Measurements from ENCODE around the gene YWHAE. TPM values are rescaled to one million over a fixed set of nuclear protein-coding genes. Genes with fewer than 3 reads are reported as not detected.

The YWHAE gene
- total RNA-seq, 6 experiments from 2014 or later, result 167 to 446 (median 217) TPM

DNA sequence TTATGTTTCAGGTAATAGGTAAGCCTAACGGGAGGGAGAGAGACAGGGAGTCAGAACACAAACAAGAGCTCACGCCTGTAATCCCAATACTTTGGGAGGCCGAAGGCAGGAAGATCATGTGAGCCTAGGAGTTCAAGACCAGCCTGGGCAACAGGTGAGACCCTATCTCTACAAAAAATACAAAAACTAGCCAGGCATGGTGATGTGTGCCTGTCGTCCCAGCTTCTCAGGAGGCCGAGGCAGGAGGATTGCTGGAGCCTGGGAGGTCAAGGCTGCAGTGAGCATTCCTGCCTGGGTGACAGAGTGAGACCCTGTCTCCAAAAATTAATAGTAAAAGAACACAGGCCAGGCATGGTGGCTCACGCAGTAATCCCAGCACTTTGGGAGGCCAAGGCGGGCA is 27.4 kb downstream of the YWHAE start:
- H3K4me1 ChIP-seq, result peaks cover 0 to 44% (median 14%) of the 10 kb centered on the region in 4 donors
- no peaks in the 10 kb centered on the region for H3K27me3 ChIP-seq
- no peaks in the 10 kb centered on the region for H3K36me3 ChIP-seq
- no peak overlapping the region for H3K4me3 ChIP-seq
- H3K27ac ChIP-seq, result no peak overlapping the region
- DNase-seq (no peak), ATAC-seq (no peak)
- WGBS (ENCODE audit: insufficient coverage, low coverage, low lambda C conversion rate, missing lambda C conversion rate), result 72% methylated on average over 4 of the region's 7 CpGs
- no peaks in the 10 kb centered on the region for H3K9me3 ChIP-seq
- intact Hi-C loops (cut with DNase I), result no loop called here
- no peak for TF ChIP-seq POLR2A (IDR thresholded peaks at IDR 0.05)
- TF ChIP-seq, protein P1, sequence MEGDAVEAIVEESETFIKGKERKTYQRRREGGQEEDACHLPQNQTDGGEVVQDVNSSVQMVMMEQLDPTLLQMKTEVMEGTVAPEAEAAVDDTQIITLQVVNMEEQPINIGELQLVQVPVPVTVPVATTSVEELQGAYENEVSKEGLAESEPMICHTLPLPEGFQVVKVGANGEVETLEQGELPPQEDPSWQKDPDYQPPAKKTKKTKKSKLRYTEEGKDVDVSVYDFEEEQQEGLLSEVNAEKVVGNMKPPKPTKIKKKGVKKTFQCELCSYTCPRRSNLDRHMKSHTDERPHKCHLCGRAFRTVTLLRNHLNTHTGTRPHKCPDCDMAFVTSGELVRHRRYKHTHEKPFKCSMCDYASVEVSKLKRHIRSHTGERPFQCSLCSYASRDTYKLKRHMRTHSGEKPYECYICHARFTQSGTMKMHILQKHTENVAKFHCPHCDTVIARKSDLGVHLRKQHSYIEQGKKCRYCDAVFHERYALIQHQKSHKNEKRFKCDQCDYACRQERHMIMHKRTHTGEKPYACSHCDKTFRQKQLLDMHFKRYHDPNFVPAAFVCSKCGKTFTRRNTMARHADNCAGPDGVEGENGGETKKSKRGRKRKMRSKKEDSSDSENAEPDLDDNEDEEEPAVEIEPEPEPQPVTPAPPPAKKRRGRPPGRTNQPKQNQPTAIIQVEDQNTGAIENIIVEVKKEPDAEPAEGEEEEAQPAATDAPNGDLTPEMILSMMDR (IDR thresholded peaks at IDR 0.05), result no peak

GRCh38 chr17:1371893-1372590 is 28.0 kb downstream of the YWHAE start:
- Histone ChIP-seq H3K36me3 (no peaks in the 10 kb centered on the region), H3K4me3 (no peak overlapping the region), H3K27ac (no peak overlapping the region), H3K4me1 (peaks cover 0 to 43% (median 14%) of the 10 kb centered on the region in 4 donors), H3K9me3 (no peaks in the 10 kb centered on the region), H3K27me3 (no peaks in the 10 kb centered on the region)
- intact Hi-C loops (cut with DNase I), result no loop called here
- 80% methylated on average over 17 of the region's 17 CpGs for WGBS (ENCODE audit: insufficient coverage, low coverage, low lambda C conversion rate, missing lambda C conversion rate)
- ATAC-seq (no peak), DNase-seq (no peak)
- no peak for TF ChIP-seq POLR2A (IDR thresholded peaks at IDR 0.05)
- TF ChIP-seq, protein P1 (IDR thresholded peaks at IDR 0.05), result no peak

DNA sequence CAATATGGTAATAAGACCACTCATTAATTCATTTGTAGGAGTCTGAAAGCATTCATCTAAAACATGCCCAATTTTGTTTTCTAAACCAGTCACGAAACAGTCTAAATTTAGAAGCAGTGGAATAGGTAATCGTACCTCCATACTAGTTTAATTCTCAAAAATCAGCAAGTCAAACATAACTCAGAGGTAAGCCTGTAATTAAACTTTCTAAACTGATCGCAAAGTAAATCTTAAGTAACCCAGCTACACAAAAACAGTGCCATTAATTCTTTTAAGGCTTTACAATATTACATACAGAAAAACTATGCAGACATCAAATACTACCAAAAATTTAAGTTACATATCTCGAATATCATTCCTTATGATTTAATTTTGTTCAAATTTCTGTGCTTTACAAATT is 31.4 kb downstream of the YWHAE start:
- Histone ChIP-seq H3K4me3 (no peak overlapping the region), H3K27ac (no peak overlapping the region), H3K9me3 (no peaks in the 10 kb centered on the region), H3K4me1 (peaks cover 0 to 30% (median 15%) of the 10 kb centered on the region in 4 donors), H3K27me3 (no peaks in the 10 kb centered on the region), H3K36me3 (peaks cover 0 to 14% (median 4%) of the 10 kb centered on the region in 4 donors)
- 73% methylated on average over 4 of the region's 4 CpGs for WGBS (ENCODE audit: insufficient coverage, low coverage, low lambda C conversion rate, missing lambda C conversion rate)
- ATAC-seq (no peak), DNase-seq (no peak)
- TF ChIP-seq, protein P1 (IDR thresholded peaks at IDR 0.05), result no peak
- TF ChIP-seq POLR2A (IDR thresholded peaks at IDR 0.05), result no peak
- intact Hi-C loops (cut with DNase I), result loop anchor here (10.0 kb wide), 3 partner anchors 76 to 146 kb away; partner anchors contain the start of genes INPP5K (in 2 of the 2) and CRK (in 1 of the 2)

DNA sequence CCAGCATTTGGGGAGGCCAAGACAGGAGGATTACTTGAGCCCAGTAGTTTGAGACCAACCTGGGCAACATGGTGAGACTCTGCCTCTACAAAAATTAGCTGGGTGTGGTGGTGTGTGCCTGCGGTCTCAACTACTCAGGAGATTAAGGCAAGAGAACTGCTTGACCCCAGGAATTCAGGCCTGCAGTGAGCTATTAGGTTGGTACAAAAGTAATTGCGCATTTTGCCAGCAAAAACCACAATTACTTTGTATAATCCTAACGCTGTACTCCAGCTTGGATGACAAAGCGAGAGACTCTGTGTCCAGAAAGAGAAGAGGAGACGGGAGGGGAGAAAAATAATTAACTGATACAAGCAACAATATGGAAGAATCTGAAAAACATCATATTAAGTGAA is 32.7 kb downstream of the YWHAE start:
- TF ChIP-seq, protein P1 (IDR thresholded peaks at IDR 0.05), result no peak
- TF ChIP-seq POLR2A (IDR thresholded peaks at IDR 0.05), result no peak
- H3K27ac ChIP-seq, result no peak overlapping the region
- no peak overlapping the region for H3K4me3 ChIP-seq
- H3K27me3 ChIP-seq, result no peaks in the 10 kb centered on the region
- no peak for ATAC-seq
- intact Hi-C loops (cut with DNase I), result loop anchor here (10.0 kb wide), 3 partner anchors 77 to 147 kb away; partner anchors contain the start of genes INPP5K (in 2 of the 2) and CRK (in 1 of the 2)
- WGBS (ENCODE audit: insufficient coverage, low coverage, low lambda C conversion rate, missing lambda C conversion rate), result 61% methylated on average over 4 of the region's 5 CpGs
- no peak for DNase-seq
- peaks cover 0 to 15% (median 6%) of the 10 kb centered on the region in 4 donors for H3K36me3 ChIP-seq
- H3K4me1 ChIP-seq, result peaks cover 0 to 39% (median 14%) of the 10 kb centered on the region in 4 donors
- no peaks in the 10 kb centered on the region for H3K9me3 ChIP-seq

All from right lobe of liver (tissue), 6 donors.